Gastroesophageal sphincter (tissue), 4 donors: Measurements from ENCODE around the gene TCAF1. TPM values are rescaled to one million over a fixed set of nuclear protein-coding genes. Genes with fewer than 3 reads are reported as not detected.

Source experiments
- ATAC-seq: fragments of 150-250 bp; one replicate; pipeline ENCODE4 v1.9.1; 2016; ENCODE audit warnings: mild to moderate bottlenecking, moderate library complexity
- H3K27ac ChIP-seq, 4 donors: fragments of 200-600 bp; sonication (generic) in 3 of 4; 1 replicate in 3 of 4; 2 replicates in 1 of 4; pipeline ENCODE4 v1.5.1; 2016 to 2019
- H3K27me3 ChIP-seq: fragments of 200-600 bp; sonication (generic); one replicate; pipeline ENCODE4 v1.5.1; 2019
- H3K36me3 ChIP-seq, 2 donors: fragments of 200-600 bp; sonication (generic); one replicate each; pipeline ENCODE4 v1.5.1; 2019; ENCODE audit warnings: control low read depth in 1 of 2
- H3K4me1 ChIP-seq, 3 donors: fragments of 200-600 bp; sonication (generic); 1 replicate in 2 of 3; 2 replicates in 1 of 3; pipeline ENCODE4 v1.5.1; 2016 to 2019; ENCODE audit warnings: control low read depth in 2 of 3
- H3K4me3 ChIP-seq, 2 donors: fragments of 200-600 bp; sonication (generic); one replicate each; pipeline ENCODE4 v1.5.1; 2019; ENCODE audit warnings: mild to moderate bottlenecking in 1 of 2, moderate library complexity in 1 of 2
- H3K9me3 ChIP-seq, 3 donors: fragments of 200-600 bp; sonication (generic); one replicate each; pipeline ENCODE4 v1.5.1; 2017 to 2019; ENCODE audit warnings: control low read depth in 2 of 3
- CTCF ChIP-seq, 4 experiments: fragments of 200-600 bp in 2 of 4; fragments of 450-650 bp in 2 of 4; sonication (generic) in 1 of 4; IDR thresholded peaks; one replicate each; pipeline ENCODE4 v1.5.1; 2017 to 2019; ENCODE audit warnings: antibody characterized with exemption in 4 of 4, mild to moderate bottlenecking in 2 of 4, moderate library complexity in 2 of 4
- EP300 ChIP-seq: sonication (generic); formaldehyde crosslinking; IDR thresholded peaks from one replicate; pipeline ENCODE4 v1.6.1; 2017; ENCODE audit warnings: antibody characterized with exemption, mild to moderate bottlenecking
- POLR2A ChIP-seq, 2 donors: fragments of 450-650 bp; IDR thresholded peaks; one replicate each; pipeline ENCODE4 v1.6.1; 2017; ENCODE audit warnings: antibody characterized with exemption in 2 of 2, mild to moderate bottlenecking in 2 of 2, moderate library complexity in 1 of 2
- POLR2AphosphoS5 ChIP-seq: sonication (generic); formaldehyde crosslinking; IDR thresholded peaks from one replicate; pipeline ENCODE4 v1.6.1; 2017; ENCODE audit warnings: antibody characterized with exemption
- WGBS, 2 donors: methylation state at CpG; one replicate each; pipeline ENCODE4 v1.1.5; 2018; ENCODE audit warnings: low coverage in 1 of 2; 5-methylcytosine and 5-hydroxymethylcytosine counted together
- total RNA-seq, 4 donors: library from RNA; depleted of rRNA; stranded (reverse); fragments of >200 nt; gene quantifications; one replicate each; pipeline ENCODE4 v1.1.0, GENCODE V29; 2016

The TCAF1 gene
- total RNA-seq, 4 donors from 2014 or later = 34.7 to 66.7 (median 57.7) TPM

GRCh38 chr7:143886826-143887477, 15.0 kb downstream of the TCAF1 start:
- TF ChIP-seq CTCF (IDR thresholded peaks at IDR 0.05) (no peak), POLR2AphosphoS5 (no peak), EP300 (no peak)
- H3K27me3 ChIP-seq = no peaks in the 10 kb centered on the region

GRCh38 chr7:143885951-143886350, 16.0 kb downstream of the TCAF1 start:
- no peak for TF ChIP-seq EP300
- TF ChIP-seq CTCF (IDR thresholded peaks at IDR 0.05) = no peak
- 51 to 86% methylated on average over 1 to 2 of the region's 3 CpGs for WGBS, 2 donors
- Histone ChIP-seq H3K4me1 (peaks cover 0 to 53% (median 3%) of the 10 kb centered on the region in 3 donors), H3K27me3 (no peaks in the 10 kb centered on the region), H3K4me3 (no peak overlapping the region), H3K36me3 (no peaks in the 10 kb centered on the region), H3K9me3 (peaks cover 0 to 3% (median 0%) of the 10 kb centered on the region in 3 donors), H3K27ac (no peak overlapping the region)
- no peak for ATAC-seq

More at GRCh38 chr7:143886826-143887477, 15.0 kb downstream of the TCAF1 start:
- H3K4me1 ChIP-seq = peaks cover 0 to 43% (median 0%) of the 10 kb centered on the region in 3 donors
- no peak overlapping the region for H3K27ac ChIP-seq
- 92 to 93% methylated on average over 4 to 6 of the region's 6 CpGs for WGBS, 2 donors
- H3K36me3 ChIP-seq = no peaks in the 10 kb centered on the region
- H3K9me3 ChIP-seq = peaks cover 0 to 3% (median 0%) of the 10 kb centered on the region in 3 donors
- ATAC-seq = no peak
- H3K4me3 ChIP-seq = no peak overlapping the region

- ATAC-seq = peak; percentile 45
- no peak for TF ChIP-seq POLR2A (IDR thresholded peaks at IDR 0.05)
- no peak for TF ChIP-seq CTCF (IDR thresholded peaks at IDR 0.05)
- TF ChIP-seq EP300 = no peak
- Histone ChIP-seq H3K4me1 (peaks cover 0 to 56% (median 3%) of the 10 kb centered on the region in 3 donors), H3K27me3 (no peaks in the 10 kb centered on the region), H3K27ac (peak overlapping the region in 3 of 4 donors; percentile 38 to 77 (median 61)), H3K9me3 (peaks cover 0 to 3% (median 0%) of the 10 kb centered on the region in 3 donors), H3K4me3 (peak overlapping the region; percentile 25 to 55), H3K36me3 (no peaks in the 10 kb centered on the region)
- 0 to 12% methylated on average over 4 to 16 of the region's 38 CpGs for WGBS, 2 donors
Measured at GRCh38 chr7:143884969-143885559, 16.9 kb downstream of the TCAF1 start.

- peak overlapping the region; percentile 25 to 55 for H3K4me3 ChIP-seq
- H3K27me3 ChIP-seq = no peaks in the 10 kb centered on the region
- H3K27ac ChIP-seq = peak overlapping the region in 3 of 4 donors; percentile 38 to 77 (median 61)
- WGBS, 2 donors = 41 to 49% methylated on average over 11 of the region's 11 CpGs
- H3K9me3 ChIP-seq = peaks cover 0 to 2% (median 0%) of the 10 kb centered on the region in 3 donors
- H3K36me3 ChIP-seq = no peaks in the 10 kb centered on the region
- no peak for TF ChIP-seq POLR2AphosphoS5
- peaks cover 0 to 56% (median 3%) of the 10 kb centered on the region in 3 donors for H3K4me1 ChIP-seq
- no peak for ATAC-seq
Measured at GRCh38 chr7:143884241-143884968, 17.6 kb downstream of the TCAF1 start.

GRCh38 chr7:143882604-143883078, 19.3 kb downstream of the TCAF1 start:
- 0% methylated on average over 1 of the region's 28 CpGs; no CpG with 5 or more reads in 1 of the 2 donors for WGBS, 2 donors
- TF ChIP-seq CTCF (IDR thresholded peaks at IDR 0.05) (no peak), EP300 (no peak), POLR2AphosphoS5 (peak; percentile 30)
- peak; percentile 79 for ATAC-seq
- no peaks in the 10 kb centered on the region for H3K36me3 ChIP-seq
- H3K4me1 ChIP-seq = peaks cover 0 to 61% (median 3%) of the 10 kb centered on the region in 3 donors
- H3K27me3 ChIP-seq = no peaks in the 10 kb centered on the region
- H3K4me3 ChIP-seq = peak overlapping the region; percentile 70 to 73
- no peaks in the 10 kb centered on the region for H3K9me3 ChIP-seq
- H3K27ac ChIP-seq = peak overlapping the region; percentile 26 to 85 (median 84)
